ENCODE measurements around the gene PHEX.

Gene PHEX

GRCh38 chrX:22237479-22237878, 205.4 kb downstream of the PHEX start:
- no peaks in the 10 kb centered on the region for H3K27me3 ChIP-seq (ENCODE audit: insufficient read depth, low read length)
- H2AFZ ChIP-seq (ENCODE audit: low read length), result no peak overlapping the region
- H3K4me3 ChIP-seq (ENCODE audit: low read depth, low read length, poor library complexity, severe bottlenecking), result no peak overlapping the region

GRCh38 chrX:22246620-22247019, 214.5 kb downstream of the PHEX start:
- Histone ChIP-seq H3K36me3 (ENCODE audit: insufficient read depth, low read length) (no peaks in the 10 kb centered on the region), H3F3A (ENCODE audit: insufficient read depth, low read length) (no peaks in the 10 kb centered on the region), H3K79me2 (ENCODE audit: insufficient read depth, low read length) (no peaks in the 10 kb centered on the region), H3K9me3 (ENCODE audit: low read length) (no peaks in the 10 kb centered on the region), H3K27me3 (ENCODE audit: insufficient read depth, low read length) (no peaks in the 10 kb centered on the region), H3K4me2 (ENCODE audit: low read length) (no peak overlapping the region), H4K20me1 (ENCODE audit: insufficient read depth, low read length) (no peaks in the 10 kb centered on the region), H3K4me3 (ENCODE audit: low read depth, low read length, poor library complexity, severe bottlenecking) (no peak overlapping the region), H3K9me2 (ENCODE audit: low read depth, low read length) (no peaks in the 10 kb centered on the region), H3K27ac (ENCODE audit: low read depth, low read length, poor library complexity, severe bottlenecking) (no peak overlapping the region), H2AFZ (ENCODE audit: low read length) (no peak overlapping the region), H3K4me1 (ENCODE audit: insufficient read depth, low read length, severe bottlenecking) (no peaks in the 10 kb centered on the region), H3K9ac (ENCODE audit: low read length) (no peak overlapping the region)
- TF ChIP-seq CTCF (IDR thresholded peaks at IDR 0.05; ENCODE audit: low read length) (no peak), EZH2 (IDR thresholded peaks at IDR 0.05; ENCODE audit: borderline replicate concordance, low read length) (no peak)

More at GRCh38 chrX:22237479-22237878, 205.4 kb downstream of the PHEX start:
- Histone ChIP-seq H3F3A (ENCODE audit: insufficient read depth, low read length) (no peaks in the 10 kb centered on the region), H3K4me1 (ENCODE audit: insufficient read depth, low read length, severe bottlenecking) (no peaks in the 10 kb centered on the region), H3K9me3 (ENCODE audit: low read length) (no peaks in the 10 kb centered on the region), H3K27ac (ENCODE audit: low read depth, low read length, poor library complexity, severe bottlenecking) (no peak overlapping the region), H3K79me2 (ENCODE audit: insufficient read depth, low read length) (no peaks in the 10 kb centered on the region), H3K9ac (ENCODE audit: low read length) (no peak overlapping the region), H3K4me2 (ENCODE audit: low read length) (no peak overlapping the region), H3K9me2 (ENCODE audit: low read depth, low read length) (no peaks in the 10 kb centered on the region), H3K36me3 (ENCODE audit: insufficient read depth, low read length) (no peaks in the 10 kb centered on the region), H4K20me1 (ENCODE audit: insufficient read depth, low read length) (no peaks in the 10 kb centered on the region)
- TF ChIP-seq CTCF (IDR thresholded peaks at IDR 0.05; ENCODE audit: low read length) (no peak), EZH2 (IDR thresholded peaks at IDR 0.05; ENCODE audit: borderline replicate concordance, low read length) (no peak)

- H3F3A ChIP-seq (ENCODE audit: insufficient read depth, low read length), result no peaks in the 10 kb centered on the region
- H3K9me3 ChIP-seq (ENCODE audit: low read length), result no peaks in the 10 kb centered on the region
- no peaks in the 10 kb centered on the region for H4K20me1 ChIP-seq (ENCODE audit: insufficient read depth, low read length)
- no peaks in the 10 kb centered on the region for H3K9me2 ChIP-seq (ENCODE audit: low read depth, low read length)
- H3K27me3 ChIP-seq (ENCODE audit: insufficient read depth, low read length), result no peaks in the 10 kb centered on the region
- H3K9ac ChIP-seq (ENCODE audit: low read length), result no peak overlapping the region
- H3K4me2 ChIP-seq (ENCODE audit: low read length), result no peak overlapping the region
- no peak for TF ChIP-seq CTCF (IDR thresholded peaks at IDR 0.05; ENCODE audit: low read length)
- no peak for TF ChIP-seq EZH2 (IDR thresholded peaks at IDR 0.05; ENCODE audit: borderline replicate concordance, low read length)
- H3K4me3 ChIP-seq (ENCODE audit: low read depth, low read length, poor library complexity, severe bottlenecking), result no peak overlapping the region
- no peaks in the 10 kb centered on the region for H3K4me1 ChIP-seq (ENCODE audit: insufficient read depth, low read length, severe bottlenecking)
- no peaks in the 10 kb centered on the region for H3K36me3 ChIP-seq (ENCODE audit: insufficient read depth, low read length)
- no peaks in the 10 kb centered on the region for H3K79me2 ChIP-seq (ENCODE audit: insufficient read depth, low read length)
- H2AFZ ChIP-seq (ENCODE audit: low read length), result no peak overlapping the region
- no peak overlapping the region for H3K27ac ChIP-seq (ENCODE audit: low read depth, low read length, poor library complexity, severe bottlenecking)
Observed at GRCh38 chrX:22247169-22247568, 215.0 kb downstream of the PHEX start.
